ENCODE results near the gene BLOC1S3. TPM values are rescaled to one million over a fixed set of nuclear protein-coding genes. Genes with fewer than 3 reads are reported as not detected.

The BLOC1S3 gene
- total RNA-seq, 1 donor from 2014 or later, result 8.0 TPM

DNA sequence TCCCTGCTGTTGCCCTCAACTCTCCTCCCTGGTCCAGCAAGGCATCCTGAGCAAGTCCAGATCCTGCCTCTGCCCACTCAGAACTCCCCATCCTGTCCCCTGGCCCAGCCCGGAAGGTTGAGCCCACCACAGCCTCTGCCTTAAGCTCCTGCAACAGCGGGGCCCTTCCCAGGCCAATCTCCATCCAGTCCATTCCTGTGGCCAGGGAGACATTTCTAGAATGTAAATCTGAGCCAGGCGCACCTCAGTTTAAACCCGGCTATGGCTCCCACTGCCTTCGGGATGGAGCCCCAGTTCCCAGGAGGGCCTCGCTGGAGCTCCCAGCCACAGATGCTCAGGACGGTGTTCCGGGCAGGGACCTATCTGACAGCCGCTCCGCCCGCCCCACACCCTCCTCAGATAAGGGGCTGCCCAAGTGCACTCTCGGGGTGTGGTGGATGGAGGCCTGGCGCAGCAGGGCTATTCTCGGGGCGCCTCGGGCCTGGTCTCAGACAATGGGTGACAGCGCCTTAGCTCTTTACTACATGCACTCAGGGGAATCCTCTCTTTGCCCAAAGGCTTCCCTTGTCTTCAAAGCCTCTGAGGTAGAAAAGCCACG lies 5.9 kb upstream of the BLOC1S3 start:
- Mint-ChIP-seq H3K4me1 (peaks cover 4% of the 10 kb centered on the region), H3K36me3 (no peaks in the 10 kb centered on the region), H3K27me3 (ENCODE audit: low read depth) (no peaks in the 10 kb centered on the region), H3K27ac (no peak overlapping the region), H3K4me3 (no peak overlapping the region), H3K9me3 (no peaks in the 10 kb centered on the region)
- DNase-seq (ENCODE audit: low spot score in 2 of 2, unreplicated experiment in 2 of 2), result no peak
- TF ChIP-seq, protein P1, sequence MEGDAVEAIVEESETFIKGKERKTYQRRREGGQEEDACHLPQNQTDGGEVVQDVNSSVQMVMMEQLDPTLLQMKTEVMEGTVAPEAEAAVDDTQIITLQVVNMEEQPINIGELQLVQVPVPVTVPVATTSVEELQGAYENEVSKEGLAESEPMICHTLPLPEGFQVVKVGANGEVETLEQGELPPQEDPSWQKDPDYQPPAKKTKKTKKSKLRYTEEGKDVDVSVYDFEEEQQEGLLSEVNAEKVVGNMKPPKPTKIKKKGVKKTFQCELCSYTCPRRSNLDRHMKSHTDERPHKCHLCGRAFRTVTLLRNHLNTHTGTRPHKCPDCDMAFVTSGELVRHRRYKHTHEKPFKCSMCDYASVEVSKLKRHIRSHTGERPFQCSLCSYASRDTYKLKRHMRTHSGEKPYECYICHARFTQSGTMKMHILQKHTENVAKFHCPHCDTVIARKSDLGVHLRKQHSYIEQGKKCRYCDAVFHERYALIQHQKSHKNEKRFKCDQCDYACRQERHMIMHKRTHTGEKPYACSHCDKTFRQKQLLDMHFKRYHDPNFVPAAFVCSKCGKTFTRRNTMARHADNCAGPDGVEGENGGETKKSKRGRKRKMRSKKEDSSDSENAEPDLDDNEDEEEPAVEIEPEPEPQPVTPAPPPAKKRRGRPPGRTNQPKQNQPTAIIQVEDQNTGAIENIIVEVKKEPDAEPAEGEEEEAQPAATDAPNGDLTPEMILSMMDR (IDR thresholded peaks at IDR 0.05; ENCODE audit: unreplicated experiment), result no peak

DNA sequence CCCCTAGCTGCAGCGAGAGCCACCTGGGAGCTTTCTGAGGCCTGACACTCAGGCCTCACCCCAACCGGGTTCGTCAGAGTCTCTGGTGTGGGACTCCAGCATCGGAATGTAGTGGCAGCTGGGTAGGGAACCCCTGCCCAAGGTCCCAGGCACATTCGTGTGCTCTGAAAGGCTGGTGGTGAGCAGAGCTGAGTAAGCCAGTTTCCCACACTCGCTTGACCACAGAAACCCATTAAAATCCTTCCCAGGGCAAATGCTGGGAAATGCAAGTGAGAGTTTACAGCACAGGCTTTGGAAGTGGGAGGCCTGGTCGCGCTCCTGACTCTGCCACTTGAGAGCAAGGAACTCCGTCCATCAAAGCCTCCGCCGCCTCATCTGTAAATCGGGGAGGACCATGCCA lies 4.8 kb upstream of the BLOC1S3 start:
- no peak for DNase-seq (ENCODE audit: low spot score in 2 of 2, unreplicated experiment in 2 of 2)

DNA sequence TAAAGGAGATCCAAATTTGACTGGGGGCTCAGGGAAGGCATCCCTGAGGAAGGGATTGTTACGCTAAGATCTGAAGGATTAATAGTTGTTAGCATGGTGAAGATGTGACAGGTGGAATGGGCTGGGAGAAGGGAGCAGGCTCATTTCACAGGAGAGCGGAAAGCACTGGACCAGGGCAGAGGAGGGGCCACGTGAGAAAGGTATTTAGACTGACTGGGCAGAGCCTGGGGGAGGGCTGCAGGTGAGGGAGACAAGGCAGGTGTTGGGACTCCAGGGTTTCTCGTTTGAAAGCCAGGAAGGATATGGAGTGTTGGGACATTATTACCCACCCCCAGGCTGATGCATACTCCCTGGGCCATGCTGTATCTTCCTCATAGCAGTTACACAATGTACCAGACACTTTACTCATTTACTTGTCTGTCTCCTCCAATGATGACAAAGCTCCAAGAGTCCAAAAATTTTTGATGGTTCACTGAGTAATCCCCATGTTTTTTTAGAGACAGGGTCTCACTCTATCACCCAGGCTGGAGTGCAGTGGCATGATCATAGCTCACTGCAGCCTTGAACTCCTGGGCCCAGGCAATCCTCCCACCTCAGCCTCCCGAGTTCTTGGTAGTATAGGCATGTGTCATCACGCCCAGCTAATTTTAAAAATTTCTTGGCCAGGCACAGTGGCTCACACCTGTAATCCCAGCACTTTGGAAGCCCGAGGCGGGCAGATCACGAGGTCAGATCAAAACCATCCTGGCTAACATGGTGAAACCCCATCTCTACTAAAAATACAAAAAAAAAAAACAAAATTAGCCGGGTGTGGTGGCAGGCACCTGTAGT lies 2.9 kb upstream of the BLOC1S3 start:
- peak overlapping the region; percentile 51 for H3K4me3 Mint-ChIP-seq
- H3K27ac Mint-ChIP-seq, result no peak overlapping the region
- H3K9me3 Mint-ChIP-seq, result no peaks in the 10 kb centered on the region
- TF ChIP-seq, protein P1 (IDR thresholded peaks at IDR 0.05; ENCODE audit: unreplicated experiment), result no peak
- peaks cover 11% of the 10 kb centered on the region for H3K4me1 Mint-ChIP-seq
- DNase-seq (ENCODE audit: low spot score in 2 of 2, unreplicated experiment in 2 of 2), result no peak
- no peaks in the 10 kb centered on the region for H3K27me3 Mint-ChIP-seq (ENCODE audit: low read depth)
- no peaks in the 10 kb centered on the region for H3K36me3 Mint-ChIP-seq

More for the DNA sequence above, 4.8 kb upstream of the BLOC1S3 start:
- H3K9me3 Mint-ChIP-seq, result no peaks in the 10 kb centered on the region
- TF ChIP-seq, protein P1 (IDR thresholded peaks at IDR 0.05; ENCODE audit: unreplicated experiment), result no peak
- H3K27me3 Mint-ChIP-seq (ENCODE audit: low read depth), result no peaks in the 10 kb centered on the region
- H3K4me3 Mint-ChIP-seq, result no peak overlapping the region
- peaks cover 6% of the 10 kb centered on the region for H3K4me1 Mint-ChIP-seq
- no peaks in the 10 kb centered on the region for H3K36me3 Mint-ChIP-seq
- no peak overlapping the region for H3K27ac Mint-ChIP-seq

DNA sequence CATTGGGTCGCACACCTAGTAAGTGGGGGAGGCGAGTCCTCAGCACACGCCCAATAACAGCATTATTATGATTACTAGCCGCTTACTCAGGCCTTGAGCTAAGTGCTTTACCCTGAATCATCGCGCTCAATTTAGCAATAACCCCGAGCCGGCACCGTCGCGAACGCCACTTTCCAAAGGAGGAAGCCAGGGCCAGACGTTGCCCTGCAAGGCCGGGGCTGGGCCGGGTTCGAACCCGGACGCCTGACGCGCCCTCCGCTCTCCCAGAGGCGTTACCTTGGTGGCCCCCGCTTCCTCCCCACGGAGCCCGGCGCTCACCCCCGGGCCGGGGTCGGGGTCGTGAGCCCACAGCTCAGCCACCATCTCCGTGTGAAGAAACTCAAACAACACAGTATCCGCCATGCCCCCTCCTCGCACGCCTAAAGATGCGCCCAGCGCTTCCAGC lies 745 bp upstream of the BLOC1S3 start, which contains the start of gene TRAPPC6A:
TRAPPC6A (minus strand) TSS at position 421 of the 445 bp plus-strand sequence; CDS start at position 402, 19 bp downstream.
- H3K9me3 Mint-ChIP-seq, result no peaks in the 10 kb centered on the region
- H3K4me1 Mint-ChIP-seq, result peaks cover 19% of the 10 kb centered on the region
- H3K27me3 Mint-ChIP-seq (ENCODE audit: low read depth), result no peaks in the 10 kb centered on the region
- H3K36me3 Mint-ChIP-seq, result peaks cover 6% of the 10 kb centered on the region
- TF ChIP-seq, protein P1 (IDR thresholded peaks at IDR 0.05; ENCODE audit: unreplicated experiment), result no peak
- H3K27ac Mint-ChIP-seq, result peak within 1 kb of the TSS; percentile 97
- no peak for DNase-seq (ENCODE audit: low spot score in 2 of 2, unreplicated experiment in 2 of 2)
- H3K4me3 Mint-ChIP-seq, result peak within 1 kb of the TSS; percentile 91

DNA sequence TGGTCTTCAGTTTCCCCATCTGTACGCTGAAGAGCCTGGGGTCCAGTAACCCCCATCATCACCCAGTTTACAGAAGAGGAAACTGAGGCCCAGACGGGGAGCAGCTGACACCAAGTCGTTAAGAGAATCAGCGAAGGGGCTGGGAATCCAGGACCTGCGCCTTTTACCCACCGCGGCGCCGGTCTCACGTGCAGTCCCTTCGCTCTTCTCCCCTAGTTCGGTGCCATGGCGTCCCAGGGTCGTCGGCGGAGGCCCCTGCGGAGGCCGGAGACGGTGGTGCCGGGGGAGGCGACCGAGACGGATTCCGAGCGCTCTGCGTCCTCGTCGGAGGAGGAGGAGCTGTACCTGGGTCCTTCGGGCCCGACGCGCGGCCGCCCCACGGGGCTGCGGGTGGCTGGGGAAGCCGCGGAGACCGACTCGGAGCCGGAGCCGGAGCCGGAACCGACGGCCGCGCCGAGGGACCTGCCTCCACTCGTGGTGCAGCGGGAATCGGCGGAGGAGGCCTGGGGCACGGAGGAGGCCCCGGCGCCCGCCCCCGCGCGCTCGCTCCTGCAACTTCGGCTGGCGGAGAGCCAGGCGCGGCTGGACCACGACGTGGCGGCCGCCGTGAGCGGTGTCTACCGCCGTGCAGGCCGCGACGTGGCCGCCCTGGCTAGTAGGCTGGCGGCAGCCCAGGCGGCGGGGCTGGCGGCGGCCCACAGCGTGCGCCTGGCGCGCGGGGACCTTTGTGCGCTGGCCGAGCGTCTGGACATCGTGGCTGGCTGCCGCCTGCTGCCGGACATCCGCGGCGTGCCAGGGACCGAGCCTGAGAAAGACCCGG lies 698 bp downstream of the BLOC1S3 start:
- no peaks in the 10 kb centered on the region for H3K9me3 Mint-ChIP-seq
- H3K4me3 Mint-ChIP-seq, result peak overlapping the region; percentile 91
- H3K36me3 Mint-ChIP-seq, result peaks cover 6% of the 10 kb centered on the region
- TF ChIP-seq, protein P1 (IDR thresholded peaks at IDR 0.05; ENCODE audit: unreplicated experiment), result no peak
- peak overlapping the region; percentile 97 for H3K27ac Mint-ChIP-seq
- DNase-seq (ENCODE audit: low spot score in 2 of 2, unreplicated experiment in 2 of 2), result peak in 1 of 2 experiments; percentile 69
- H3K4me1 Mint-ChIP-seq, result peaks cover 19% of the 10 kb centered on the region
- no peaks in the 10 kb centered on the region for H3K27me3 Mint-ChIP-seq (ENCODE audit: low read depth)

All from mesothelial cell of epicardium (in vitro differentiated cells).